GM08714 (cell line): Measurements from ENCODE around the gene LGALS3BP.

Experiments
- H3K4me3 ChIP-seq: fragments of 200-500 bp; sonication (Bioruptor generic); 2 replicates; pipeline ENCODE4 v1.5.1; 2014; ENCODE audit warnings: mild to moderate bottlenecking, low read length, inconsistent platforms
- ZNF274 ChIP-seq: IDR thresholded peaks from 2 replicates; pipeline ENCODE4 v1.6.1; 2012; ENCODE audit warnings: mild to moderate bottlenecking, low read depth, low read length

LGALS3BP gene

GRCh38 chr17:79007504-79008381, 28.0 kb upstream of the LGALS3BP start:
- no peak overlapping the region for H3K4me3 ChIP-seq
- TF ChIP-seq ZNF274 = no peak

DNA sequence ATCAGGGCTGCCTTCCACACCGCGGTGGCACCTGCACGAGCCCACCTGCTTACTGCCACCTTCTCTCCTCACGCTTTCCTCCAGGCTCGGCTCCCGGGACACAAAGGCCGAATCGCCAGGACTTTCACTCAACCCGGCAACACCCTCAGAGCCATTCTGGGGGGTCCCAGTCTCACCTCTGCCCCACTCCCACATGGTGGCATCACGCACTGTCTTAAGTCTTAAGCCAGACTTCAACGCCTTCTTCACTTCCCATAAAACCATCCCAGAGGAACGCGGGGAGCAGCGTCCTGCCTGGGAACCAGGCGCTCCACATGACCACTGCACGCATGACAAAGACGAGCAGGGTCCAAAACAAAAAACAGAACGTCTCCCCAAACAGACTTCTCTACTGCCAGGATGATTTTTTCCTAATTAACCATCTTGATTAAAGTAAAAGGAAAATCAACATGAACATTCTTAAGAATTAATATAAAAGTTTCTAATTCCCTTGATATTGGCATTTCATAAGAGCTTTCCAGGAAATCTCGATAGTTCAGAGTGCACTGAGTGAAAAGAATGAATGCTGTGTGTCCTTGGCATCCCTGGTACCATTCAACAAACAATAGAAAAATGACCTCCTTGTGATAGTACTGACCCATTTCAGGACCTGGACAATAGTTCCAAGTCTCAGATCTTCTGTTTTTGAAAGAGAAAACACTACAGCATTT, 27.2 kb upstream of the LGALS3BP start:
- H3K4me3 ChIP-seq = no peak overlapping the region
- TF ChIP-seq ZNF274 = no peak

DNA sequence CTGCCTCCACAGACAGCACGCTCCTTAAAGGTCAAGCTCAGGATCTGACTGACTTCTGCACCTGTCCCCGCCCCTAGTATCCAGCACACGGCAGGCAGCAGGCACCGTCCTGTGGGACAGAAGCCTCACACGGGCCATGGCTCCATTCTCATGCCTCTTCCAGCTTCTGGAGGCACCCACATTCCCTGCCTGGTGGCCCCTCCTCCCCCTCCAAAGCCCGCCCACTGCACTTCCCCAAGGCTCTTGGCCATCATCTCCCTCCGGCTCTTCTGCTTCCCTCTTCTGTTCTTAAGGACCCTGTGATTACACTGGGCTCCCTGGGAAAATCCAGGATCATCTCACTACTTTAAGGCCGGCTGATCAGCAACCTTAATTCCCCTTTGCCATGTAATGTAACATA, 26.3 kb upstream of the LGALS3BP start:
- no peak overlapping the region for H3K4me3 ChIP-seq
- no peak for TF ChIP-seq ZNF274

DNA sequence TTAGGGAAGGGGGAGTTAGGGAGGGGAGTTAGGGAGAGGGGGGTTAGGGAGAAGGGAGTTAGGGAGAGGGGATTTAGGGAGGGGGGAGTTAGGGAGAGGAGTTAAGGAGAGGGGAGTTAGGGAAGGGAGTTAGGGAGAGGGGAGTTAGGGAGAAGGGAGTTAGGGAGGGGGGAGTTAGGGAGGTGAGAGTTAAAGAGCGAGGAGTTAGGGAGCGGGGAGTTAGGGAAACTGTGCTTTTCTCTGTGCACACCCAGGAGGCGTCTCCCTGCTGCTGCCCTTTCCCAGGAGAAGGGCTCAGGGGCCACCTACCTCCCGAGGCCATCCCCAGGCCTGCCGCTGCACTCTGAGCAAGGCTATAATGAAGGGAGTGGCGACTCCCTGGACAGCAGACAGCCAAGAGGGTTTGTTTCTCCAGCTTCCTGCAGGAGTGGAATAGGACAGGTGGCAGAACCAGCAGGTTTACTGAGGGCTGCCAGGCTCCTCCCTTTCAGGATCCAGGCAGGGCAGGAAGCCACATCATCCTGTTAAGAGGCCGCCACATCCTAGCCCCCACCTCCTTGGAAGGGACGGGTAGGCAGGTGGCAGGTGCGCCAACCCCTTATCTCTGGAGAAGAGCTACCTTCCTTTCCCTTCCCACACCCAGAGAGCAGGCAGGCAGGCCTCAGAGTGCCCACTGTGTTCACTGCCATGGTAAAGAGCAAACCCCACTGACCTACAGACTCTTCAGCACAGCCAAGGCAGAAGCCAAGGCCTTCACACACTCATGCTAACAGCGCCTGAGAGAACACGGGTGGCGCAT, 25.5 kb upstream of the LGALS3BP start:
- TF ChIP-seq ZNF274 = no peak

DNA sequence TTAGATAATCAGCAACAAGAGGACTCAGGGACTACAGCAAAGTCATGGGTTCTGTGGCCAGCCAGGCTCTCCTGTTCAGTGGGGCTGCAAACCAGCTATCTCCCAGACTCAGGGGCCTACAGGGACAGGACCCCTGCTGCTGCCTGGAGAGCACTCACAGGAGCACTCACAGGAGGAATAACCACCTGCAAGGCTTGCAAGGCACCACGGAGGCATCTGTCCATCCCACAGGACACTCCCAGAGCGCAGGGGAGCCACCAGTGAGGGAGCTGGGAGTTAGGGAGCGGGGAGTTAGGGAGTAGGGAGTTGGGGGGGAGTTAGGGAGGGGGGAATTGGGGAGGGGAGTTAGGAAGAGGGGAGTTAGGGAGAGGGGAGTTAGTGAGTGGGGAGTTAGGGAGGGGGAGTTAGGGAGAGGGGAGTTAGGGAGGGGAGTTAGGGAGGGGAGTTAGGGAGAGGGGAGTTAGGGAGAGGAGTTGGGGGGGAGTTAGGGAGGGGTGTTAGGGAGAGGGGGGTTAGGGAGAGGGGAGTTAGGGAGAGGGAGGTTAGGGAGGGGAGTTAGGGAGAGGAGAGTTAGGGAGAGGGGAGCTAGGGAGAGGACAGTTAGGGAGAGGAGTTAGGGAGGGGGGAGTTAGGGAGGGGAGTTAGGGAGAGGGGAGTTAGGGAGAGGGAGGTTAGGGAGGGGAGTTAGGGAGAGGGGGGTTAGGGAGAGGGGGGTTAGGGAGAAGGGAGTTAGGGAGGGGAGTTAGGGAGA, 24.1 kb upstream of the LGALS3BP start:
- TF ChIP-seq ZNF274 = no peak
- no peak overlapping the region for H3K4me3 ChIP-seq

More for the DNA sequence above, 25.5 kb upstream of the LGALS3BP start:
- H3K4me3 ChIP-seq = no peak overlapping the region

- no peak overlapping the region for H3K4me3 ChIP-seq
- no peak for TF ChIP-seq ZNF274
Observed at GRCh38 chr17:79002796-79003593, 23.3 kb upstream of the LGALS3BP start.

GRCh38 chr17:79002291-79002690, 22.6 kb upstream of the LGALS3BP start:
- TF ChIP-seq ZNF274 = no peak
- H3K4me3 ChIP-seq = no peak overlapping the region

GRCh38 chr17:79001190-79002020, 21.7 kb upstream of the LGALS3BP start:
- H3K4me3 ChIP-seq = no peak overlapping the region
- no peak for TF ChIP-seq ZNF274

- H3K4me3 ChIP-seq = no peak overlapping the region
- TF ChIP-seq ZNF274 = no peak
Observed at GRCh38 chr17:79000396-79001189, 20.9 kb upstream of the LGALS3BP start.

DNA sequence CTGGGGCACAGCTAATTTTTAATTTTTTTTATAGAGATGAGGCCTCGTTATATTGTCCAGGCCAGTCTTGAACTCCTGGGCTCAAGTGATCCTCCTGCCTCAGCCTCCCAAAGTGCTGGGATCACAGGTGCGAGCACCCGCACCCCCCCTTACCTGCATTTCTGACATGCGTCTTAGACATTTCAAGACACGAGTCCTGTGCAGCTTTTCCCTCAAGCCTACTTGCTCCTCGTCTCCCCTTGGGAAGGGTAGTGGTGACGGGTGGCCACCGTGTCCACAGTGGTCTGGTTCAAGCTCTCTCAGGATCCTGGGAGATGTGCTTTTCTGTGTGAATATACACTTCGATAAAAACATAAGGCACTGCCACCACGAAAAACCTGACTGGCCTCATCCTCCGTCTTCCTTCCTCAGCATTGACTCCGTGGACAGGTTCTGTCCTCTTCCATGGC, 20.2 kb upstream of the LGALS3BP start:
- no peak overlapping the region for H3K4me3 ChIP-seq
- no peak for TF ChIP-seq ZNF274

DNA sequence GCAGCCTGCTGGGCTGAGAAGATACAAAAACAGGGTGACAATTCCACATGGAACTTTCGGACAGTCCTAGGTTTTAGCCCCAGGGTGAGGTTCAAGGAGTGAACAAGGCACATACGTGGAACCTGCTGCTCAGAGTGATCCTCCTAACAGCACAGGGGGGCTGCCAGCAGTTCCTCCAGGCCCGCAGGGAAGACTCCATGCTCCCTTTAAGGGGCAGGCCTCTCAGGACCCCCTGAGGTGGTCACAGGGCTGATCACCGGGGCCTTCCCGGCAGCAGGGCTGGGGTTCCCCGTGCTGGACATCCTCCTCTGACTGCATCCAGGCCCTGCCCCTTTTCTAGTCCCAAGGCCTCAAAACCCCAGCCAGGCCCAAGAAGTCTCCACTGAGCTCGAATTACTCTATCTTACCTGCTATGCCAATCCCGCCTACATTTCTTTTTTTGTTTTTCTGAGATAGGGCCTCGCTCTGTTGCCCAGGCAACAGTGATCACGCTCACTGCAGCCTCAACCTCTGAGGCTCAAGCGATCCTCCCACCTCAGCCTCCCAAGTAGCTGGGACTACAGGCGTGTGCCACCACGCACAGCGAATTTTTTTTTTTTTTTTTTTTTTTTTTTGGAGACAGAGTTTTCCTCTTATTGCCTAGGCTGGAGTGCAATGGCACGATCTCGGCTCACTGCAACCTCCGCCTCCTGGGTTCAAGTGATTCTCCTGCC, 19.5 kb upstream of the LGALS3BP start:
- no peak overlapping the region for H3K4me3 ChIP-seq
- TF ChIP-seq ZNF274 = no peak
